GDM1 (cell line): ENCODE data around the gene MYOF.
"Not testable (repeated sequence)": the region's sequence is repeated elsewhere in the genome, so short reads cannot be mapped to it uniquely, and the experiment has no call there.

Experiments
- DNase-seq: peaks from one replicate; lab custom pipeline; 2025; lab: John Stamatoyannopoulos, UW

The MYOF gene

DNA sequence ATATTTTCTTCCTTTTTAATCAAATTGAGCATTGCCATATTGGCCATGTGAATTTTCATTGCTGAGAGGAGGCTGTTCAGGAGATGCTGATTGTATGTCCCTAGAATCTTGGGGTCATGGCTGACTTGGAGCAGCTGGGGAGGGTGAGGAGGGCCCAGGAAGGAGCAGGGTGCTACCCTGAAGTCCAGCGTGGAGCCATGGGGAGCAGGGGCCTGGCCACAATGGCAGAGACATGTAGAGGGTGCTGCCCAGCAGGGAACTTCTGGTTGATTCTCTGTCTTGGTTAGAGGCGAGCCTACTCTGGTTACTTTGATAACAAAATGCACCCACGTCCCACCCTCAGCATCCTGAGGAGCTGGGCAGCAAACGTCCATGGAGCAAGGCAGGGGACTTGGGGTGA lies 186.0 kb downstream of the MYOF start:
- no peak for DNase-seq

DNA sequence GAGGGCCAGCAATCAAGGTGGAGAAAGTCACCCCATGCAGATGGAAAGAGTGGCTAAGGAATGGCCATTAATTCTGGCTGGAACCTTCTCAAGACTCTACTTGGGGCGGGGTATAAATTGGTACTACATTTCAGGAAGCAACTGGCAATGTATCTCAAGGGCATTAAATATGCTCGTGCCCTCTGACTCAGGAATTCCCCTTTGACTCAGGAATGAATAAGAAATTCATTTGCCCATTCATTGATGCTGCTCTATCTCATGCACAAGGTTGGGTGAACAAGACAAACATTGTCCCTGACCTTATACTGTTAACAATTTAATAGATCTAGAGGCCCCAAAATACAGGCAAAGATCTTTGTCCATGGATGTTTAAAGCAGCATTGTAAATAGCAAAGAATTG lies 188.1 kb downstream of the MYOF start:
- no peak for DNase-seq

DNA sequence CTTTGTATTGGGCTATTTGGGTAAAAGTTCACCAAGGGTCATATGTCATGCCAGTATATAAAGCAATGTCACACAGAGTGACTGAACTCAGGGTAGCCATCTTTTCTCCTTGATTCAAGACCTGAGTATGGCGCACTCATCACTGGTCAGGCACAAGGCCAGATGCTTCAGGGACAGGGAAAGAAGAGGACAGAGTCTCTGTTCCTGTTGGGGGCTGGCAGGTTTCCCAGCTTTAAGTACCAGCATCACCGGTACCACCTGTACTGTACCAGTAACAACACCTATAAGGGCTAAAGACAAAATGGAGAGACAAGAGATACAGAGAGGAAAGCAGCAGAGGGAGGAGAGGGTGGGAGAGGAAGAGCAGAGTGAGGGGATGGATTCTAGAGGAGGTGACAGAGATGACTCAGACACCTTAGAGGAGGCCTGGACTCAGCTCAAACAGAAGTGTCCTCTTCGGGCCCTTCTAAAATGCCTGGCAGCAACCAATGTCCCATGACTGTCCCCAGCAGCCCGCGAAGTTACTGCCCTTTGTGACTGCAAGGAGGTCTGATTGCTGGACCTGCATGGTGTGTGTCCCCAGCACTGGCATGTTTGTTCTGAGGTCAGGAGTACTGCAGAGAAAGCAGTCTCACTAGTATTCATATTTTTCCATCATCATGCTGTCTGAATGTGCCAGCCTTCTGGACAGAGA lies 191.3 kb downstream of the MYOF start:
- DNase-seq: no peak

DNA sequence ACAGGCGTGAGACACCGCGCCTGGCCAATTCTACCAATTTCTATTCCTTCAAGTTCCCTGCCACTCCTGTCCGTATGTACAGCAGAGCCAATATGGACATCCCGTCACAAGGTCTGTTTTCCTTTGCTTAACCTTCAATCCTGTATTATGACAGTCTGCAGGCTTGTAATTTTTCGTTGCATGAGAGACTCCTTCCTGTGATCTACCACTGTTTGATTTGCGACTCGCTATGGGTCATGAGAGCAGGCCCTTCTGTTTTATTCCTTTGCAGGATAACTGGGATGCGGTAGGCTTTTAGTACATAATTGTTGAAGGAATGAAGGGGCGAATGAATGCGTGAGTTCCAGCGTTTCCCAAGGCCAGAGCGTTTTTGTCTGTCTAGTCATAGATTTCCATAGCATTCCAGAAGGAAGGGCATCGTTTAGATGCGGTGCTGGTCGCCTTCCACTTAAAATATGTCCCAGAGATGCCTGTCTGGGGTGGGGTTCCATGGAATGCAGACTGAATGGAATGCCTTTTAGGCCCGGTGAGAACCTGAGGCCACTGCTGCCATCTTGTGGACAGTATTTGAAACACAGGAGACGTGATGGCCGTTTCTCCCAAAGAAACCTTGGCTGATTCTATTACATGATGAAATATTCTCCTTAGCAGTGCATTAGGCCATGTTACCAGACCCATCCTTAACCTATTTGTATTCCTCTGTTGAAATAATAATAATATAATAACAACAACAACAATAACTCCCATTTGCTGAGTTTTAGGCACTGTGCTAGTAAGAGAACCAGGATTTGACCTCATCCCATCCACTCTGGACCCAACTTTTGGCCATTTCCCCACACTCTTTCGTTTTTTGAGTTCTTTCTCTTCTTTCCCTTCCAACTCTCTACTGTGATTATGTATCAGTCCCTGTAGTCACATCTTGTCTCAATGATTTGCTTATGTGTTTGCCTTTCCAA lies 193.2 kb downstream of the MYOF start:
- peak; percentile 35 for DNase-seq

DNA sequence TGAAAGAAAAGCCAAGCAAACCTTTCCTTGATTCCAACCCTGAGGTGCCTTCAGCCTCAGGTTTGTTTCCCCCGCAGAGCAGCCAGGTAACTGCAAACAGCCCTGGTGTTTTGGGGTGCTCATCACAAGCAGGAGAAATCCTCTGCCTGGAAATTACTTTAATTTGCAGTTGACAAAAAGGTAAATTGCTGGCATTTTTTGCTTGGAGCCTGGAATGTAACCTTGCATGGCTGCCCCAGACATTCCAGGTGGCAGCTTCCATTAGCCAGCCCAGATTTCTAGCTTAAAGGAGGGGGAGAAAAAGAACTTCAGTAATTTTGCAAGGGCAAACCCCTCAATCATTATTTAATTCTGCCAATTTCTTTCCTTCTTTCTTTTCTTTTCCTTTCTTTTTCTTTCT lies 194.4 kb downstream of the MYOF start:
- DNase-seq: no peak

DNA sequence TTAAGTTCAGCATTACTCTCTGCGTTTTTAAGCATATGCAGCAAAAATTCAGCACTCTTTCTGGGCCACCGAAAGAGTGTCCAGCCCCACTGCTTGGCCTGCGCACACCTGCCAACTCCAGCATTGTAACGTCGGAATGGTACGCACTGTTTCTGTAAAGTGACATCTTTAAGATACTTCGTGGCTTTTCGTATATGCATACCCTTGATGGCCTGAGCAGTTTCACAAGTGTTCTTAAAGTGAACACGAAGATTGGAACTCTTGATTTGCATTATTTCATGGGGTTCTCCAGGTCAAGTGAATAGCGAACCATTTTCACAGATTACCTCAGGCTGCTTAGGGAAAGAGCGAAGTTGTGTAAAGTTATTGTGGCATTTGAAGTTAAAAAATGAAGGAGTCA lies 197.9 kb downstream of the MYOF start:
- not testable (repeated sequence) for DNase-seq

DNA sequence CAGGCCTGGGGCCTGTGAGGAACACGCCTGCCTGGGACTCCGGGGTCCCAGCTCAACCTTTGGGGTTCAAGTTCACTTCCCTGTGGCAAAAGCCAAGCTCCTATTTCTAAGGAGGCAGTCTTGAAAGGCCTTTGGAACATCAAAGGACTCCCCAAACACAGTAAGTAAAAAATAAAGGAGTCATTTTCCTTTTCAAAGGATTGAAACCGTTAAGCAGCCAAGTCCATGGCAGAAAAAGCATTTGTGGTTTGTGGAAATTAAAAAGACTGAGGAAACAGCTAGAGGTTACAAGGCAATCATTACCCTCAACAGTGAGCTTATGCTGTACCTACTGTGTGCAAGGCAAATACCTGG lies 200.8 kb downstream of the MYOF start:
- no peak for DNase-seq

DNA sequence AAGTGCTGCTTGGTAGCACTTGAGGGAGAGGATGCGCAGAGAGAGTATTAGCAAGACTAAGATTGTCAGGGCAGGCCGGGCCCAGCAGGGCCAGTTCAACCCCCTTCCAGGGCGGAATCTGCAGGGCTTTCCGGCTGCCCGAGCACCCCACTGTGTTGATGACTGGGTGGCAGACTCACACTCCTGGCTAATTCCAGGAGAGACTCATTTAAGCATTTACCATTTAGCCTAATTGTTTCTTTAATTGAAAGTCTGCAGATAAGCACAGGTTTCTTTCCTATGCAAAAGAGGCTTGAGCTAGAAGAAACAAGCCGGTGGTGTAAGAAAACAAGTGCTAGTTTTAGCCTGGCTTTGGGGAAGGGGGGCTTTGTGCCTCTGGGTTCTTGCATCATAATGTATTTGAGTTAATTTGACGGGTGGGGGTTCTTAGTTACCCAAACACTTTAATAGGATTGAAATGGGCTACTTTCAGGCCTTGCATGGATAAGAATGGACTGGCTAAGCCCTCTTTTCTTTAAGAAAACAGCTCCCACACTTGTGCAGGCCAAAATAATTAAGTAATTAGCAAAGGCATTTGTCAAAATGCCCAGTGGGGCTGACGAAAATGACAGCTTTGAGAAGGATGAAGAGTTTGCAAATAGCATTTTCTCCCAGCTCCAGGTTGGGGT lies 201.3 kb downstream of the MYOF start:
- no peak for DNase-seq

DNA sequence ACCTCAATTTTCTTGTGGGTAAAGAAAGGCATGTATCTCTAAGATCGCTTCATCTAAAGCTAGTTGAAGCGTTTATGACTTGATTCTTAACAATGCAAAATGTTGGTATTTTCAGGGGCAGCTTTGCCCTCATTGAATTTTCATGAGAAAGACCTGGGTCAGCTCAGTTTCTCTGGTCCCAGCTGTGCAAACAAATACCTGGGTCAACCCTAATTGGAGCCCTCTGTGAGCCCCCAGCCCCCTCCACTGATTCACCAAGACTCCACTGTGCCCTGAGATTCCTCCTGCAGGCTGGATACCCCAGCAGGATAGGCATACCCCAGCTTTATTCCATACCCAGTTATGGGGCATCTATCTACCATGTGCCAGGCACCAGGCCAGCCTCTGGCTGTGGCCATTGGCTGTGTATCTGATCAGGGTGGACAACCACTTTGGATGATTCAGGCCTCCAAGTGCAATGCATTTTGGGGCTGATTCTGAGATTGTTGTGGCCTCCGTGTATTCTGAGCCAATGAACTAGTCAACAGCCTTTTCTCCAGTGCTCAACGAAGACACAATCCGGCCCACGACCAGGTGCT lies 201.9 kb downstream of the MYOF start:
- DNase-seq: no peak

DNA sequence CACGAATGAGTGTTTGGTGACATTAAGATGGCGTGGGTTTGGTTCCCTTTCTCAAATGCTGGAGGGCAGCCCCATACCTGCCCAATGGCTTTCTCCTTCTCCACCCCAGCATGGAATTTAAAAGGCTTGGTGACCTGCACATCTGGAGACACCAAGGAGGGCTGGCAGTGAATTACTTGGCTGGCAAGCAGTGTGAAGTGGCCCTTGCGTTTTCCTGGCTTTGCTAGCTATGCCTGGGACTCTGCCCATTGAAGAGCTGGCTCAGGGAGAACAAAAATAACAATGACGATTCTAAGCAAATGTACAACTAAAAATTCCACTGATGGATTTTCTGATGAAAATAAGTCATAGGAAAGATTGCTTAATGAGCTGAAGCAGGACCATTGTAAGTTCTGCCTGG lies 204.8 kb downstream of the MYOF start:
- no peak for DNase-seq

DNA sequence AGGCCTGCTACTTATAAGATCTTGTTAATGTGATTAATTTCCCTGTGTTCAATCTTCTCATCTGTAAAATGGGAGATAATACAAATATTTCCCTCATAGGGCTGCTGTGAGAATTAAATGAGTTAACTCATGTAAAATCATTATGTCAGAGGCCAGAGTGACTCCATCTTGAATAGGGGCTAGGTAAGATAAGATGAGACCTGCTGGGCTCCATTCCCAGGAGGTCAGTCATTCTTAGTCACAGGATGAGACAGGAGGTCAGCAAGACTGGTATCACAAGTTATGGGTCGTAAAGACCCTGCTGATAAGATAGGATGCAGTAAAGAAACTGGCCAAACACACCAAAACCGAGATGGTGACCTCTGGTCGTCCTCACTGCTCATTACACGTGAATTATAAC lies 207.7 kb downstream of the MYOF start:
- no peak for DNase-seq

DNA sequence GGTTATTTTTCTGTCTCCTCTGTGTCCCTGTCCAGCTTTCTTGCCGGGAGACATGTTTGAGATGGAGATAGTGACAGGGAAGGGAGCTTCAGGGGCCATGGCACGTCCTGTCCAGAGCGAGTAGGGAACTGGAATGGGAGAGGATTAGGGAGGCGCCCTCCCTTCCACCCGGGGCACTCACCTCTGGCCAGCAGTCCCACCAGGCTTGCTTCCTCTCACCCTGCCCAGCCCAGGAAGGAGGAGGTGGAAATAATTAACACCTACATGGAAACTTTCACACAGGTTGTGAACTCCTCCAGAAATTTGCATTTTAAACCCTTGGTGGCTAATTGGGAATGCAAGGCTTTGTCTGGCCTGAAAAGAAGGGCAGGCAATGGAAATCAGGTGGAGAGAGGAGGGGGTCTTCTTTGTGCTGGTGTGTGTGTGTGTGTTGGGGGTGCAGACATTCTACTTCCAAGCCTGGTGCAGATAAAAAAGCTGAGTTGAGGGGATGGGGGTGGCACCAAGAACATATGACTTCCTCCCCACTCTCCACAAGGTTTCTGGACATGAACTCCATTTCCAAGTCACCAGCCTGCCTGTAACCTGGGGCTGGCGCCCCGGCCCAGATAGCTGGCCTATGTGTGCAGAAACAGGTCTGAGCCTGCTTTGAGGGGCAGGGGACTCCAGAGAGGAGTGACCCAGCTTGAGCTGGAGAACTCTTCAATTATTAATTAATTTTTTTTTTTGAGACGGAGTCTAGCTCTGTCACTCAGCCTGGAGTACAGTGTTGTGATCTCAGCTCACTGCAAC lies 209.1 kb downstream of the MYOF start:
- DNase-seq: no peak

DNA sequence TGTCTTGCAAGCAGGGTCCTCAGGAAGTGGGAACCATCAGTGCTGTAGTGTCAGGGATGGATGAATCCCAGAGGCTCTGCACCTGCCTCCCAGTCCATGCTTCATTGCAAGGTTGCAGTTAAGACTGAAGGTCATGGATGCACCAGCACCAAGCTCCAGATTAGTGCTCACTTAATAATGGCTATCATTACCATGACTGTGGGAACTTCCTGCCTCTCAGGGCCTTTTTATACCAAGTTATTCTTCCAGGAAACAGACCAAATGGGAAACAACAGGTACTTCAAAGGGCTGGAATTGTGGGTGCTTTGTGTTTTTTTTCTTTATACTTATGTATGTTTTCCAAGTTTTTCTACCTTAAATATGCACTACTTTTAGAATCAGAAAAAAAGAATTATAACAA lies 210.8 kb downstream of the MYOF start:
- no peak for DNase-seq

DNA sequence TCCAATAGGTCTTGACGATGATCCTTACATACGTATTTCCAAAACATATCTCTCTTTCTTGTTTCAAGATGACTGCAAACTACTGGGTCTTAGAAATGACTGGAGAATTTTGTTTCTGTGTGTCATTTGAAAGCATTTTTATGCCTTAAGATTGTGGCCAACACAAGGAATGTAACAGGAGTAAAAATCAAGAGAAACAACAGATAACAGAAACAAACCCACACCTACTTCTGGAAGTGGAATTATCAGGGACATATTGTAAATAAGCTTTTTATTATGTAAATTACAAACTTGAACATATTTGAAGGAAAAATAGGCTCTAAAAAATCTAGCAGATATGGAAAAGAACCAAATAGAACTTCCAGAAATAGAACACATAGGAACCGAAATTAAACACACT lies 212.9 kb downstream of the MYOF start:
- no peak for DNase-seq

DNA sequence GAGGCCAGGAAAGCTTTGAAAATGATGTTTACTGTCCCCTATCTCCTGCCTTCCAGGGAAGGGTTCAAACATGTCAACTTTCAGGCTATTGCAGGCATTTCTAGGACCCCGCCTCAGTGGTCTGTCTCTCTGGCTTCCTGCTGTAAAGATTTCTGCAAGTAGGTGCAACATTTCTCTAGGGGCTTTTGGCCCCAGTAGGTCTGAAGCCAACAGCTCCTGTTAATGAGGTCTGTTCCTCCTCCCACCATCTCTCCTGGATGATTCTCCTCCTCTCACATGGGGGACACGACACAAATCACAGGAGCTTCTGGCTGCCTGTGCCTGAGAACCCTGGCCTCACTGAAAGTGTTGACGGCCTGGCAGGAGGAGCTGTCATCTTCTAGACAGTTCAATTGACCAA lies 214.1 kb downstream of the MYOF start:
- no peak for DNase-seq

DNA sequence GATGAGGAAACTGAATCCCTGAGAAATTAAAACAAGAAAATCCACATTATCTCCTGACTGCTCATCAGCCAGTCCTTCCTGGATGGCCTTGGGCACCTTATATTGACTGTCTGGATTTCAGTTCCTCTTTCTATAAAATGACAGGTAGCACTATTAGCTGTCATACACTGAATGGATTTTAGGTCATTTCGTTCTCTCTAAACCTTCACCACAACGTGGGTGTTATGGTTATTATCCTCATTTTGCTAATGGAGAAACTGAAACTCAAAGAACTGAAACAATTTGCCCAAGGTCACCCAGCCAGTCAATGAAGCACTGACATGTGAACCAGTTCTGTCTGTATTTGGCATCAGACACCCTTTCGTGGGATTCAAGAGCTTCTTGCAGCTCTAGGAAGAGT lies 214.6 kb downstream of the MYOF start:
- no peak for DNase-seq

DNA sequence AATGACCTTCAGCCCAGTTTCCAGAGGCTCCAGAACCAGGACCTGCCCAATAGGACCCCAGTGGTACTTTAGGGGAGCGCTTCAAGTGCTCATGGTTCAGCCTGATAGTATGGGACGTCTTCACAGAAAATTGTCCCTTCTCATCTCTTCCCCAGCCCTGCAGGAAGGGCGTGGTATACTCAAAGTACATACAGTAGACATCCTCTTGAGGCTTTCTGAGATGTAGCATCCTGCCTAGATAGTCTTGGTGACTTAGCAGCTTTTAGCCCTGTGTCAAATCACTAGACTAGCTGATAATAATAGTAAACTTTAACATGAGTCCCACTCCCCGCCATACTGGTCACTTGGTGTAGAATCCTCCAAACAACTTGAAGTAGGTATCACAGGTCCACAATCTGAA lies 215.3 kb downstream of the MYOF start:
- no peak for DNase-seq

DNA sequence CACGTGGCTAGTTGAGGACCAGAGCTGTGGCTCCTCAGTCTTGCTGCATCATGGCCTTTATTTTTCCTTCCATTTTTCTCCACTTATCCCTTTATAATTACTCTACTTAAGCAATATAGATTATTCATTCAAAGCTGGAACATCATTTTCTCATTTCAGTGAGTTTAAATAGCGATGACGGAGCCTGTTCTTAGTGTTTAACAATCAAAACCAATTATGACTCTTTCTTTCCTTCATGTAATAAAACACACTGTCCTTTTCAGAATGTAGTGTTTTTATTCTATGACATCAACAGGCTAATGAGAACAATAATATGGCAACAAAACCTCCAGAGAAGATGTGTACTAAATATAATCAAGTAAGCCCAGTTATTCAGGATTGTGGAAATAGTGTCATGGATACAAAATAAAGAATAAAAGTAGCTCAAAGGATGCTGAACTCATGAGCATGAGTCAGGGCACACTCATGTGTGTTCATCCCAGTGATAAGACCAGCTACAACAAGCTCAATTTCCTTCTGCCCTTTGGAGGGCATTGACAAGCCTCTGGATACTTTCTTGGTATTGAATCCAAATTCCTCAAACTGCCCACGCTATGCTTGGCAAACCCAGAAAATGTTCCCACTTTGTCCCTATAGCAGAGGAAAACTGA lies 220.0 kb downstream of the MYOF start:
- DNase-seq: no peak

DNA sequence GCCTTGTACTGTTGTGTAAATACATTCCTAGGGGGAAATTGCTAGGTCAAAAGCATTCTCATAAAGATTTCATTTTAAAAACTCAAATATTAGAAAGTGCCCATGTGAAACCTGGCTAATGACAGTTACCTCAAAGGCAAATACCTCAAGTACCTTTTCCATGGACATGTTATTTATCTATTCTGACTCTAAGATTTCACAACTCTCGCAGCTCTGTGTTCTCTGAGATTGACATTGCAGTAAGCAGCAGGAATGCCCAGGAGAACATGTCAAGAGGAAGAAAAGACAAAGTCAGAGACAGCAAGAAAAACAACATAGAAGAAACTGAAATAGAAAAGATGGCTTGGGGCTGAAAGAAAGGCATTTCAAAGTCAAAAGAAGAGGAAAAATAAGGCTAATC lies 221.0 kb downstream of the MYOF start:
- DNase-seq: no peak

DNA sequence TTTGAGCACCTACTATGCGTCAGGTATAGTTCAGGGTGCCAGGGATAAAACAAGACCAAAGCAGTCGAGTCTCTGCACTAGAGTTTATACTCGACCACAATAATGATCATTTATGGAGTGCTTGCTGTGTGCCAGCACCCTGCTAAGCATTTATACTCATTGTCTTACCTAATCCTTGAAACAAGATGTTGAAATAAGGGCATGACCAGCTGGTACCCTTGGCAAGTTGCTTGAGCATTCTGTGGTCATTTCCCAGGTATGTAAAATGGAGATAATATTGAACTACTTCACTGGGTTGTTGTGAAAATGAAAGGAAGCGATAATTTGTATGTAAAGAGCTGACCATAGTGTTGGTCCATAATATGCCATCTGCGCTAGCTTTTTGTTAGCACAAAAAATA lies 223.0 kb downstream of the MYOF start:
- no peak for DNase-seq
